HG03280 (cell line): ENCODE data around the gene MICU1.
"Not testable (repeated sequence)": the region's sequence is repeated elsewhere in the genome, so short reads cannot be mapped to it uniquely, and the experiment has no call there.

Experiments
- ATAC-seq: cut with Tn5 transposase; IDR thresholded peaks from one replicate; pipeline ENCODE4 v1.9.1; 2021; ENCODE audit warnings: mild to moderate bottlenecking, moderate library complexity; ENCODE audit not compliant: unreplicated experiment

Gene MICU1

DNA sequence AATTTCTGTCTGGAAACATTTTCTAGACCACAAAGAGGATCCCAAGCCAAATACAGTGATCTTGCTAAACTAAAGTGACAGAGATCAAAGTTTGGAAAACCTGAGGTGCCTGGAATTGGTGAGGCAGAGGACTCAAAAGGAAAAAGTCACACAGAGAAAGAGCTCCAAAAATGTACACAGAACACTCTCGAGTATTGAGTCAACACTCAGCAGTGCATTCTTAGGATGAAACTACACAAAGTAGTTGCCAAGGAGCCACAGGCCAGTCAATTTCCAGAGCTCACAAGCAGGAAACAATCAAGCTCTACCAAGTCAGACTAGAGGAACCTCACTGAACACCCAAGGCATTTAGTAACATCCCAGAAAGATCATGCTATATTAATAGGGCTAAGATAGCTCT, 61.3 kb downstream of the MICU1 start:
- ATAC-seq = no peak

DNA sequence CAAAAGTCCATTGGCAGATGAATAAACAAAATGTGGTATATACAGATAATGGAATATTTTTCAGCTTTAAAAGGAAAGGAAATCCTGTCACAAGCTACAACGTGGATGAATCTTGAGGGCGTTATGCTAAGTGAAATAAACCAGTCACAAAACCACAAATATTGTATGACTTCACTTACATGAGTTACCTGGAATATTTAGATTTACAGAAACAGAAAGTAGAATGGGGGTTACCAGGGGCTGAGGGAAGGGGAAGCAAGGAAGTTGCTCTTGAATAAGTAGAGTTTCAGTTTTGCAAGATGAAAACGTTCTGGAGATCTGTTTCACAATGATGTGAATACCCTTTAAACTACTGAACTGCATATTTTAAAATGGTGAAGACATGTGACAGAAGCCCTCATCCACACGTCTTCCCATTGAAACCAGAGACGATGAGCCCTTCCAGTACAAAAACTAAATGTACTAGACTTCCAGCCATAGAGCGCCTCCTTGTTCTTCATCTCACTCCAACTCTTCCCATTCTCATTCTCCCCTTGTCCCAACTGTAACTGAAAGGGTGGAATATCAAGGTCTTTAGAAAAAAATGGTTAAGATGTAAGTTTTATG, 62.4 kb downstream of the MICU1 start:
- ATAC-seq = no peak

- no peak for ATAC-seq
Observed at GRCh38 chr10:72561745-72562166, 64.1 kb downstream of the MICU1 start.

DNA sequence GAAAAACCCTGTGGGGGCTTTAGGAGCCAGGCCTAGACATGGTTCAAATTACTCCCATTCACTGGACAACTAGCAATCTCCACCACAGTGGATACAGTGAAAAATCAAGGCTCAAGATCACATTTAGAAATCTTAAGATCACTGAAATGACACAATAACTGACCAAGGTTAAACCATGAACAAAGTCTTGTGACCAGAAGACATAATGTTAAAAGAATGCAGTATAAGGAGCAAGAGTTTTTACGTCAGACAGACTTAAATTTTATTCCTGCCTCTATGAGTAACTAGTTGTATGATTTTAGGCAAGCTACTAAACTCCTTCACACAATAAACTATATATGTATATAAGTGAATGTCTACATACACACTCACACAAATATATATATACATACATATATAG, 68.5 kb downstream of the MICU1 start:
- ATAC-seq = no peak

DNA sequence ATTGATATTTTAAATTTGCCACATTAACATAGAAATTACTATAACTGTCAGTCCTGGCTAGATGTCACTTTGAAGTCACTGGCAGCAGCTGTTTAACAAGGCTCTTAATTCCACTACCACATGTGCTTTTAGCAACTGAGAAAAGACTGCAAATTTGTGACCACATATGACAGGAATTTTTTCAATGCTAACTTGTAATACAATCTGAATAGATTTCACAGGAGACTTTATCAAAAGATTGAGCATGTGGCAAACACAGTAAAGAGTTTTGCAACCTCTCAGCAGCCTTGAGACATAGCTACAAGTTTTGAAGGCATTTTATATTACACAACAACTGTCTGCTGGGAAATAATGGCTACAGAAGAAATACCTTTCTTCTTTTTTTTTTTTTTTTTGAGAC, 73.0 kb downstream of the MICU1 start:
- ATAC-seq = no peak

DNA sequence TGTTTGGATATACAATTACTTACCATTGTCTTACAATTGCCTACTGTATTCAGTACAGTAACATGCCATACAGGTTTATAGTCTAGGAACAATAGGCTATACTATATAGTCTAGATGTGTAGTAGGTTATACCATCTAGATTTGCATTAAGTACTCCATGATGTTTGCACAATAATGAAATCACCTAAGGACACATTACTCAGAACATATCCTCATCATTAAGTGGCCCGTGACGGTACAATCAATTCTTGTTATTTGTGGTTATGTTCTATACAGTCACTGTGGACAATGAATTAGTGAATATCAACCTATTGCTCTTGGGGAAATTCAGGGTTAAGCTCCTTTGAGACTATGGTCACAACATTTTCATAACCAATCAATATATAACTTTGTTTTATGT, 75.6 kb downstream of the MICU1 start:
- no peak for ATAC-seq

GRCh38 chr10:72545546-72545945, 80.3 kb downstream of the MICU1 start:
- ATAC-seq = no peak

DNA sequence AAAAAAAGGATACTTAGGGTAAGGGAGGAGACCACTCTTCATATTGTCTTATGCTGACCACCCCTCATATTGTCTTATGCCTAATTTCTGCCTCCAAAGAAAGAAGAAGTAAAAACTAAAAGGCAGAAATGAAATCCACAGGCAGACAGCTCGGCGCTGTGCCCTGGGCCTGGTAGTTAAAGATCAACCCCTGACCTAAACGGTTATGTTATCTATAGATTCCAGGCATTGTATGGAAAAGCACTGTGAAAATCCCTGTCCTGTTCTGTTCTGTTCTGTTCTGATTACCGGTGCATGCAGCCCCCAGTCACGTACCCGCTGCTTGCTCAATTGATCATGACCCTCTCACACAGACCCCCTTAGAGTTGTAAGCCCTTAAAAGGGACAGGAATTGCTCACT, 82.0 kb downstream of the MICU1 start:
- ATAC-seq = not testable (repeated sequence)

GRCh38 chr10:72542396-72542815, 83.5 kb downstream of the MICU1 start:
- ATAC-seq = no peak

GRCh38 chr10:72541337-72541736, 84.5 kb downstream of the MICU1 start:
- no peak for ATAC-seq

- no peak for ATAC-seq
Observed at GRCh38 chr10:72540193-72540807, 85.6 kb downstream of the MICU1 start.

- no peak for ATAC-seq
Observed at GRCh38 chr10:72539137-72539536, 86.7 kb downstream of the MICU1 start.

DNA sequence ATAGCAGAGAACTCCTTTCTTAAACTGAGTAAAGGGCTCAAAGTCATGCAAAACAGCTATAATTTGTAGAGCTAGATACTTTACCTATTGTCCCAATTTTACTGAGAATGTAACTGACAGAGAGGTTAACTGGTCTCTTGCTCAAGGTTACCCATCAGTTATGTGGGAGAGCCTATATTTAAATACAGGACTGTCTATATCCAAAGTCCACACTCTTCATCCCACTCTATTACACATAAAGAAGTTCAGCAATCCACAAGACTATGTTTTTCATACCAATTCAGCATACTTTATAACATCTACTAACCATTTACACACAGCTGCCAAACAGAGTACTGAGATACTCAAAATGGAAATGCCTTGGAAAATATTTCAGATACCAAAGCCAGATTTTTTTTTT, 100.2 kb downstream of the MICU1 start:
- no peak for ATAC-seq

DNA sequence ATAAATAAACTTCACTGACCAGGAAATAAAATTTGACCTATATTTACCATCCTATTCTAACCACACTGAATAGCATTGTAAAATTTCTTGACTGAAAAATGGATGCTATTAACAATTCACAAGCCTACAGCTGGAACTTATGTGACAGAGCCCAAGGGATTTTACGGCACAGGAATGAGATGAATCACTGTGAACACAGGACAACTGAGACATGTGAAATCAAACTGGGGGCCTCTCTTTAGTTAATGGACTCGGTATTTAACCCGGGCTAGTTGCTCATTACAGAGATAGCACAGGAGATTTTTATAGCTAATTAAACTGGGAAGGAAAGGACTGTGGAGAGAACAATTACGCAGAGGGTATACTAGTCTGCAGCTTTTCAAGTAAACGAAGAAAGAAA, 100.6 kb downstream of the MICU1 start:
- no peak for ATAC-seq

DNA sequence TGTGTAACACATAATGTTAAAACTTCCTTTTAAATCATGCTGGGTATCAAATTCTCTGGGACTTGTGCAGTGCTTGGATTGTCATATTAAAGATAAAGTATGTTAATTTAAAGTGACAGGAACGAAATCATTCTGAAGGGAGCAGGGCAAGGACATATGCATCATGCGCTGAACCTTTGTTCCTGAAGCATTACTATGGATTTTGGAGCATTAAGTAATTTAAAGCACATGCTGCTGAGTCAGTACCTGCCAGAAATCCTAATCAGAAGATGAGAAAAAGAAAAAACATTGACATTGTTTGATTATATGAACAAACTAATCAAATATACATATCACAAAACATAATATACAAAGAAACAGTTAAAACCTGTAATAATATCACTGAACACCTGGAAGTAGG, 101.4 kb downstream of the MICU1 start:
- ATAC-seq = no peak

GRCh38 chr10:72523932-72524396, 101.9 kb downstream of the MICU1 start:
- ATAC-seq = no peak

DNA sequence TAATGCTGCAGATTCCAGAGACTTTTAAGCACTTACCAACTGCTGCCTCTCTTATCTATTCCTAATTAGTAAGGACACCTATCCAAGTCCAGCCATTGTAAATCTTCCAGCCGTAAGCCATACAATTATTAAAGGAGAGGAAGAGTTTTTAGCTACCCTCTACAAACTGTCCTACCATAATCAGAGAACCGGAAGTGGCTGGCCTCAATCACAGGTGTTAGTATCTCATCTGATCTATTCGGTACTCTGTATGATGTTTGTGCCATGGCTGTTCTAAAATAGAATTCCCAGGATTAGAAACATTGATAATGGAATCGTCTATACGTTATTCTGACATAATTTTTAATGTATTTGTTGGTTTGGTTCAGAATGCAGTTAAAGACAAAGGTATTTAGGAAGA, 102.8 kb downstream of the MICU1 start:
- ATAC-seq = no peak

DNA sequence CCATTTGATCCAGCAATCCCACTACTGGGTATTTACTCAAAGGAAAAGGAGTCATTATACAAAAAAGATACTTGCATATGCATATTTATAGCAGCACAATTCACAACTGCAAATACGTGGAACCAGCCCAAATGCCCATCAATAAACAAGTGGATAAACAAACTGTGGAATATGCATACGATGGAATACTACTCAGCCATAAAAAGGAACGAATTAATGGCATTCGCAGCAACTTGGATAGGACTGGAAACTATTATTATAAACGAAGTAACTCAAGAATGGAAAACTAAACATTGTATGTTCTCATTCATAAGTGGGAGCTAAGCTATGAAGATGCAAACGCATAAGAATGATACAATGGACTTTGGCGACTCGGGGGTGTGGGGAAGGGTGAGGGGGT, 108.6 kb downstream of the MICU1 start:
- no peak for ATAC-seq

DNA sequence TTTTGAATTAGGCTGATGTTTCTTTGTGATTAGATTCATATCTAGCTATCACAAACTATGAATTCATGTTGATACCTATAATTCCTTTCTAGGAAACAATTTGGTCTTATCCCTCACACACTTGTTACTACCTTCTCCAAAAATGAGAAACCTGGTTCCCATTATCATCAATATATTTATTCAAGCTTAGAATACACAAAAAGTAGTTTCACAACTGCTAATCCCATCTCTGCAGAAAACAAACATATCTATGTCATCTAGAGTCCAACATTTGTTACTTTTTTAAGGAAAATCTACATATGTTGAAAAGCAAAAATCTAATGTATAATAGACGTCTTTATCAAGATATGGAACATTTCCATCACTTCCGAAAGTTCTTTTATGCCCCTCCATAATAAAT, 110.4 kb downstream of the MICU1 start:
- ATAC-seq = no peak

DNA sequence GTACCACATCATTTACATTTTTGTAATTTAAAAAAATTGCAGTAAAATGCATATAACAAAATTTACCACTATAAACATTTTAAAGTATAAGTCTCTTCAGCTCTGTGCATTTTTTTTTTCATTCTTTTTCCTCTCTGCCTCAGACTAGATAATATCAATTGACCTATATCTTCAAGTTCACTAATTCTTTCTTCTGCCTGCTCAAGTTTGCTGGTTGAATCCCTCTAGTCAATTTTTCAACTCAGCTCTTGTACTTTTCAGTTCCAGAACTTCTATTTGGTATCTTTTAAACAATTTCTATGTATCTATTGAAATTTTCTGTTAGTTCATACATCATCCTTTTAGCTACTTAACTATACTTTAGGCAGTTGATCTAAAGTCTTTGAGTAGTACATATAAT, 112.0 kb downstream of the MICU1 start:
- no peak for ATAC-seq

DNA sequence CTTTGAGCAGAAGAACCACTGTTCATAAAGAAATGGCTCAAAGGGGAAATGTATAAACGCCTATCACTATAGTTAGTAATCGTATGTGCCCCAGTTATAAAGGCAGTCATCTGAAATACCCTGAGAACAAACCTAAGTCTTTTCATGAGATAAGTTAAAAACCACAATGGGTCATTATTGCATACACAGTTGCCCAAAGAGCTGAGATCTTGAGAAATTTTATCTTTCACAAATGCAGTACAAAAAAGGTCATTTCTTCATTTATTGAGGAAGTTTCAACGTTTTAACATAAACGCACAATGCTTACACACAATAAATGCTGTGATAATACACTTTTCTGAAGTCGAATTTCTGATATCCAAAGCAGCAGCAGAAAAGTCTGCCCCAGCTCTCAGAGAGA, 114.4 kb downstream of the MICU1 start:
- no peak for ATAC-seq

DNA sequence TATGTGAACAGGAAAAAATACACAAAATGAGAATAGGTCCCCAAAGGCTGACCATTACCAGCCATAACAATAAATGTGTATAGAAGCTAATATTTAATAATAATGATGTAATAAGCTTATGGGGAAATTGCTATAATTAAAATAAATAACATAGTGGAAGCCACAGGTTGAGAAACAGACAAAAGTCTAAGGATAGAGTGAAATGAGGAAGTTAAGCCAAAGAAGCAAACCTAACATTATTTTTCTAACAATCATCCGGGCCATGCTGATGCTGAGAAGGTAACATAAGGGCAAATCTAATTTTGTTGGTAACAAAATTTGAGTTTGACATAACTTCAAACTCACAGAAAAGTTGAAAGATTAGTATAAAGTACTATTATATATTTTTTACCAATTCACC, 115.9 kb downstream of the MICU1 start:
- no peak for ATAC-seq

GRCh38 chr10:72509206-72509799, 116.6 kb downstream of the MICU1 start:
- ATAC-seq = no peak
